ENCODE data around the gene VSTM2L.

DNA sequence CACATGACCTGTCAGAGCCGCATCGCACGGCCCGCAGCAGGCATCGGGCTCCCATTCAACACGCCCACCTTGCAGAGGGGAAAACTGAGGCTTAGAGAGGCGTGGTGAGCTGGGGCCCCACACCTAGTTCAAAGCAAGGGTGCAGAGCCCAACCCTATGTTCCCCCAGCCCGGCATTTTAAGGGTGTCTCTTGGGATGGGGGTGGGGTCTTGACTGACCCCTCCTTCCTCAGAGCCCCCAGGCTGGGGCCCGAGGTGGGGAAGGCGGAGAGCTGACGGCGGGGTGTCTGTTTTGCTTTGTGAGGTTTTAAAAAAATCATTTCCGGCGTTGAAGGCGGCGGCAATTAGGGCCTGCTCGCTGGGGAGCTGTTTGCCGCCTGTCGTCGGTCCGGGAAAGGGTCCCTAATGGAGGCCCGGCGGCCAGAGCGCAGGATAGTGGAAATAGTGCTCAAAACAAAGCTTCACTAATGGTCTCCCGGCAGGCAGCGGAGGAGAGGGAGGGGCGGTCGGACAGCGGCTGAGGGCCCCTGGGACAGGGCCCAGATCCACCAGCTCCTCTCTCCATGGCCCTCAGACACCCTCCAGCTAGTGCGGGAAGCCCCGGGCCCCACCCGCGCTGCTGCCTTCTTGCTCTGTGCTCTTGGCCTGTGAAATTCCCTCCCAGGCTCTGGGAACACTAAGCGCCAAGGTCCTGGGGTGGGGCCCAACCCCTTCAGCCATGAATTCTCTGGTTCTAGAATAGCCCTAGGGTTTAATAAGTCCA, 11.9 kb downstream of the VSTM2L start:
- TF ChIP-seq POLR2A (IDR thresholded peaks at IDR 0.05; ENCODE audit: low read depth): no peak
- TF ChIP-seq, protein P1, sequence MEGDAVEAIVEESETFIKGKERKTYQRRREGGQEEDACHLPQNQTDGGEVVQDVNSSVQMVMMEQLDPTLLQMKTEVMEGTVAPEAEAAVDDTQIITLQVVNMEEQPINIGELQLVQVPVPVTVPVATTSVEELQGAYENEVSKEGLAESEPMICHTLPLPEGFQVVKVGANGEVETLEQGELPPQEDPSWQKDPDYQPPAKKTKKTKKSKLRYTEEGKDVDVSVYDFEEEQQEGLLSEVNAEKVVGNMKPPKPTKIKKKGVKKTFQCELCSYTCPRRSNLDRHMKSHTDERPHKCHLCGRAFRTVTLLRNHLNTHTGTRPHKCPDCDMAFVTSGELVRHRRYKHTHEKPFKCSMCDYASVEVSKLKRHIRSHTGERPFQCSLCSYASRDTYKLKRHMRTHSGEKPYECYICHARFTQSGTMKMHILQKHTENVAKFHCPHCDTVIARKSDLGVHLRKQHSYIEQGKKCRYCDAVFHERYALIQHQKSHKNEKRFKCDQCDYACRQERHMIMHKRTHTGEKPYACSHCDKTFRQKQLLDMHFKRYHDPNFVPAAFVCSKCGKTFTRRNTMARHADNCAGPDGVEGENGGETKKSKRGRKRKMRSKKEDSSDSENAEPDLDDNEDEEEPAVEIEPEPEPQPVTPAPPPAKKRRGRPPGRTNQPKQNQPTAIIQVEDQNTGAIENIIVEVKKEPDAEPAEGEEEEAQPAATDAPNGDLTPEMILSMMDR (IDR thresholded peaks at IDR 0.05): no peak
- TF ChIP-seq POLR2AphosphoS5 (IDR thresholded peaks at IDR 0.05): no peak
- TF ChIP-seq EP300 (IDR thresholded peaks at IDR 0.05): no peak
